ENCODE measurements around the gene CNTNAP2.
"Not testable (repeated sequence)": the region's sequence is repeated elsewhere in the genome, so short reads cannot be mapped to it uniquely, and the experiment has no call there.

CNTNAP2 gene

DNA sequence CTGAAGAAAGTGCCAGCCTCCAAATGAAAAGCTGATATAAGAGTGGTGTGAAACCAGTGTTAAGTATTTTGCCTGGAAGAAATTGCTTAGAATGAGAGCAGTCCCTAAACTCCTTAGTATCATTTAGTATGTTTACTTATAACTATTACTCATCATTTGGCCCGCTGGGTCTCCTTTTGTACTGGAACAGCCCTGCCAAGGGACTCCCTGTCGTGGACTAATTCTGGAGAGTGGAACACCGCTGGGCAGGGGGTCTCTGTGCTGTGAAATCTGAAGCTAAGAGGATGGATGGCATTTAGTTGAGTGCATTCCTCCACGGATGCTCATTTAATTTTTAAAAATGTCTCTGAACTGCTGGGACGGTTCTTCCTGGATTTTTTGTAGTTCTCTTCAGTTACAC lies 1584.1 kb downstream of the CNTNAP2 start:
- no peak for DNase-seq

DNA sequence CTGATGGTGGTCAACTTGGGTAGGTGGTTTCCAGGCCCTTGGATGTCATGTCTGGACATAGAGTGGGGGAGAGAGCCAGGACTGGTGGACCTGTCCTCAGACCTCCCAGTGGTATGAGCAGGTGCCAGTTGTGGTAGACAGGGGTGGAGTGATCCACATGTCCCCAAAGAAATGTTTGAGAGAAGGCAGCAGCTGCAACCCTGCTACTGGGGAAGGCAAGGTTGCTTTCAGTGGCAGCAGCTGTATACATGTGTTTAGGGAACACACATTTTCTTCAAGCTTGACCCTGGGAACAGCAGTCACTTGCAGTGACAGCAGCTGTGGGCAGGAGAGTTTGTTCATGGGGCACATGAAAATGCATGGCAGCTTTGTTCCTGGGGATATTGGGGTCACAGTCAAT lies 1591.3 kb downstream of the CNTNAP2 start:
- DNase-seq = no peak

GRCh38 chr7:147708871-147709270 lies 1592.3 kb downstream of the CNTNAP2 start:
- DNase-seq = no peak

- no peak for DNase-seq
These were observed 1594.8 kb downstream of the CNTNAP2 start for GRCh38 chr7:147711447-147711846.

- DNase-seq = no peak
These were observed 1605.6 kb downstream of the CNTNAP2 start for GRCh38 chr7:147721962-147722830.

DNA sequence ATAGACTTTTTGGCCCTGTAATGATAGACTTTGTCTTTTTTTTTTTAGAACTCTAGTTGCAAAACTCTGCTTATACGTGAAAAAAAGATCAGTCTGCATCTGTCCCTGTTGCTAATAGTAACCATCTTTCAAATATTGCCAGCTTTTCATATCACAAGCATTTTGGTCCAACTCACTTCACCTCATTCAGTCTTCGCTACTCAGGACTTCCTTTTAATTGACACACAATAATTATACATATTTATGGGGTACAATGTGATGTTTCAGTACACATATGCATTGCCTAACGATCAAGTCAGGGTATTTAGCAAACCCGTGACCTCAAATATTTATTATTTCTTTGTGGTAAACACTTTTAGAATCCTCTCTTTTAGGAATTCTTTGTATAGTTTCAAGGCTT lies 1606.9 kb downstream of the CNTNAP2 start:
- DNase-seq = no peak

DNA sequence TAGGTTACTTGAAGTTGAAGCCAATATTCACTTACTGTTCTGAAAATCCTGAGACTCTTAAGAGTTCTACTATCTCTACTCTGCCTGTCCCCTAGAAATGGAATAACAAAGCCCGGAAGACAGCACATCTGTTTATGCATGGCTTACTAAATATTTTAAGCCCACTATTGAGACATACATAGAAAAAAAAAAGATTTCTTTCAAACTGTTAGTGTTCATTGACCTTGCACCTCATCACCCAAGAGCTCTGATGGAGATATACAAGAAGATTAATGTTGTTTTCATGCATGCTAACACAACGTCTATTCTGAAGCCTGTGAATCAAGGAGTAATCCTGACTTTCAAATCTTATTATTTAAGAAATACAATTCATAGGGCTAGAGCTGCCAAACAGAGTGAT lies 1614.7 kb downstream of the CNTNAP2 start:
- DNase-seq = no peak

DNA sequence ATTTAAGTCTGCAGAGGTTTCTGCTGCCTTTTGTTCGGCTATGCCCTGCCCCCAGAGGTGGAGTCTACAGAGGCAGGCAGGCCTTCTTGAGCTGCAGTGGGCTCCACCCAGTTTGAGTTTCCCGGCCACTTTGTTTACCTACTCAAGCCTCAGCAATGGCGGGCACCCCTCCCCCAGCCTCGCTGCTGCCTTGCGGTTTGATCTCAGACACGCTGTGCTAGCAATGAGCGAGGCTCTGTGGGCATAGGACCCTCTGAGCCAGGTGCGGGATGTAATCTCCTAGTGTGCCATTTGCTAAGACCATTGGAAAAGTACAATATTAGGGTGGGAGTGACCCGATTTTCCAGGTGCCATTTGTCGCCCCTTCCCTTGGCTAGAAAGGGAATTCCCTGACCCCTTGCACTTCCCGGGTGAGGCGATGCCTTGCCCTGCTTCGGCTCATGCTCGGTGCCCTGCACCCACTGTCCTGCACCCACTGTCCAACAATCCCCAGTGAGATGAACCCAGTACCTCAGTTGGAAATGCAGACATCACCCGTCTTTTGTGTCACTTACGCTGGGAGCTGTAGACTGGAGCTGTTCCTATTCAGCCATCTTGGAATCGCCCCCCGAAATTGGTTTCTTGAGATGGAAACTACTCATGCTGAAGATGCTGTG lies 1621.1 kb downstream of the CNTNAP2 start:
- DNase-seq = not testable (repeated sequence)

DNA sequence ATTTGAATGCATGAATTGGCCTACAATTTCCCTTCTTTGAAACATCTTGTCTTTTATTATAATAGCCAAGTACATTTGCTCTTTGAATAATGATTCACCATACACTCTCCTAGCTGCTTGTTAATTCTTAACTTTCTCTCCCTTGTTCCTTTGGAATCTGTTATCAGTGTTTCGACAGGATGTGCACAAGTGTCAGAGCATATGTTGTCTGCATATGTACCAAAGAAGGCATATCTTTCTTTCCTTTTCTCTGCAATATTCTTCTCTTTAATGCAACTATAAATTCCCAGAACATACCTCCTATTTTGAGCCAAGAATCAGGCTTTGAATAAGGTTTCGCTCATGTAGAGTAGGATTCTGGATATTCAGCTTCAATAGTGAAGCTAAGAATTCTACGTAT lies 1625.7 kb downstream of the CNTNAP2 start:
- DNase-seq = no peak

GRCh38 chr7:147756300-147756699 lies 1639.7 kb downstream of the CNTNAP2 start:
- DNase-seq = no peak

- no peak for DNase-seq
These were observed 1642.8 kb downstream of the CNTNAP2 start for GRCh38 chr7:147759327-147759943.

DNA sequence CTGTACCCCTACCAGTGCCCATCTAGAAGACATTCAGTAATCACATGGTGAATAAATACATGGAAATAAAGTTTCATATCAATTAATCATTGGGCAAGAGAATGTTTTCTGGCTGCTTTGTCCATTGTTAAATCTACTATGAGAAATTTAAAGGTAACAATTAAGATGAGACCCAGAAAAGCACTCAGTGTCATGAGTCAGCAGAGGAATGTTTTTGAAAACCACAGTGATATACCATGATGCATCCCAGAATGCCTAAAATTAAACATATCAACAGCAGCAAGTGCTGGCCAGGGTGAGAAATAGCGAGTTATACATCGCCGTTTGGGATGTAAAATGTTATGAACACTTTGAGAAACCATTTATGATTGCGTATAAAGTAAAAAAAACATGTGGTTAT lies 1648.7 kb downstream of the CNTNAP2 start:
- no peak for DNase-seq

GRCh38 chr7:147771344-147771743 lies 1654.7 kb downstream of the CNTNAP2 start:
- no peak for DNase-seq

- no peak for DNase-seq
These were observed 1657.9 kb downstream of the CNTNAP2 start for GRCh38 chr7:147774461-147774860.

DNA sequence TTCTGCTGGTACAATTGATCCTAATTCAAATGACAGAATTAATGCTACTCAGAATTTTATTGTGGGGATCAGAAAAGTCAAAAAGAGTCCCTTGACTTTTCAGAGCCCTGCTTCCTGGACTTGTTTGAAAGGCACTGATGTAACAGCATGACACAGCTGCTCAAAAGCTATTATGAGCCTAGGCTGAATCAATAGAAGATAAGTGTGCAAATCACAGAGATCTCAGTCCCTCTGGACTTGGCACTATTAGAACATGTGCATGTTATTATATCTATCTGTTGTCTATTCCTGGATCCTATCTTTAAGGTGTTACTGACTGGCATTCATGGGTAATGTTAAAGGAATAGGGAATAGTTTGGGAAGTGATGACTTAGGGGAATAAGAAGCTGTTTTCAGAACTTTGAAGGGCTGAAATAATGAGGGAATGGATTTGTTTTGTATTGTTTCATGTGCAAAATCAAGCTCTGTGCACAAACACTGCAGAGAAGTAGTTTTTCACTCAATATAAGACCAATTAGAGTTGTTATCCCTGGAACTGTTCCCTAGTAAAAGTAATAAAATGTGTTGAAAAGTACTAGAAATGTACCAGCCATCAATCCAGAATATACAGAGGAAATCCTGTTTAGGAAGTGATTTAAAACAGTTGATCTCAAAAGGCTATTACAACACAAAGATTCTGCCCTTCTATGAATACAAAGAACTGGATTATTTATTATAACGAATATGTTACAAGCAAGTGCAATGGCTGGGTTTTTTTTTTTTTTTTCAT lies 1659.1 kb downstream of the CNTNAP2 start:
- no peak for DNase-seq

GRCh38 chr7:147777309-147777708 lies 1660.7 kb downstream of the CNTNAP2 start:
- no peak for DNase-seq

GRCh38 chr7:147779949-147780348 lies 1663.3 kb downstream of the CNTNAP2 start:
- DNase-seq = no peak

- DNase-seq = no peak
These were observed 1680.0 kb downstream of the CNTNAP2 start for GRCh38 chr7:147796581-147796980.

DNA sequence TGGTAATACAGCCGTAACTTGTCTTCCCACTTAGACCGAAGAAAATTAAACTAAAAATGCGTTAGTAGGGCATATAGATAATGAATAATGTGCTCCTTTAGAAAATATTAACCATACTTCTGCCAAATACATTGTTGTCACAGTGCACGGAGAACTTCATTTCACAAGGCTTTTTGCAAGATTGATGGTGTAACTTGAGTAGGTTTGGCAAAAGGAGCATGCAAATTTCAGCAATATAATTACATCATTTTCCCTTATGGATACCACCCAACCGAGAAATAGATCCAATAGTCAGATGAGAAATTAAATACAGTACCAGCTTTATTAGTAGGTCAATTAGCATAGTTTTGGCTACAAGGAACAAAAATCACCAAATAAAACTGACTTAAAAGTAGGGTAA lies 1681.4 kb downstream of the CNTNAP2 start:
- DNase-seq = no peak

GRCh38 chr7:147801762-147802161 lies 1685.2 kb downstream of the CNTNAP2 start:
- not testable (repeated sequence) for DNase-seq

DNA sequence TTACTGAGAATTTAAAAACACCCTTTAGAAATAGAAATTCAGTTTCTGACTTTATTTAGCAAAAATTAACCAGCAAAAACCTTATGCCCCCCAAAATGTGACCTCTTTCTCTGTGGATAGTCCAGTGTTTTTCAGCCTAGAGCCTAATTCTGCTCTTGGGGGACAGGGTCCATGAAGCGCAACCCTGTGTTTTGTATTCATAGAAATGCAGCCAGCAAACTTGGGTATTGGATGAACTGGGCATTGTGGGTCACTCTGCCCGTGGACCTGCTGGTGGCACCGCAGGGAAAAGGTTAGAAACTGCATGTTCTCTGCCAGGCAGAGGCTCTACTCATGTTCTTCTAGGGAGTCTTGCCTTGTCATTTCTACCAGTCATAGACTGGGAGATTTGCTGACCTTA lies 1686.5 kb downstream of the CNTNAP2 start:
- no peak for DNase-seq

DNA sequence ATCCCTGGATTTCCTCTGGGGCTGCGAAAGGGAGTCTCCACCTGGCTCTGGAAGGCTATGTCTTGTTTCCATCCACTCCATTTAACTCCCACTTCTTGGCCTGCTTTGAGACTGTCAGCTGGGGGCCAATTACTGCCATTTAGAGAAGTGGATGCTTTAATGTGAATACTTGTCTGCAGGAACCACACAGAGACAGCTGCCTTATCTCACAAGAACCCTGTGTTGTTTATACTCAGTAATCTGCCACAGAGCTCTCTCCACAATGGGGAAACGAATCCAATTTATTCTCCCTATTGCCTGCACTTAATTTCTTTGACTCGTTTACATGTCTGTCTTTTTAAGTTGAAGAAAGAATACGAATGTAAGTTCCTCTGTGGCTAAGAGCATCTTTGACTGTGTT lies 1687.0 kb downstream of the CNTNAP2 start:
- no peak for DNase-seq

- no peak for DNase-seq
These were observed 1687.4 kb downstream of the CNTNAP2 start for GRCh38 chr7:147804032-147804431.

Data from activated T-cell treated with anti-CD3 and anti-CD28 coated beads, Interleukin-2, amount 50 U/mL, for 48 hours (primary cell).